PC-9 (cell line): ENCODE data around the gene PRKAG2. TPM values are rescaled to one million over a fixed set of nuclear protein-coding genes. Genes with fewer than 3 reads are reported as not detected.
A peak's percentile ranks its signal among the peaks of the same experiment; 100 is the strongest.

Experiments
- BruUV-seq: library from RNA; stranded (reverse); fragments of 400-500 nt; replicated peaks from 2 replicates; lab custom pipeline; 2021; lab: Mats Ljungman, UMichigan
- CTCF ChIA-PET: fragments of 300-600 bp; sonication (Branson Sonifier 250); formaldehyde crosslinking; loops from one replicate; lab custom pipeline; 2022; ENCODE audit warnings: antibody characterized with exemption; lab: Charles Lee
- POLR2A ChIA-PET: fragments of 300-600 bp; sonication (Branson Sonifier 250); formaldehyde crosslinking; loops from one replicate; lab custom pipeline; 2022; ENCODE audit warnings: antibody characterized with exemption; ENCODE audit not compliant: unreplicated experiment; lab: Charles Lee
- DNase-seq, 2 experiments: peaks; one replicate each; pipeline versions ENCODE4 v3.0.0 to v3.0.0-alpha.2; 2015 to 2022; ENCODE audit warnings: mixed read lengths in 1 of 2
- H2AFZ ChIP-seq: fragments of 200-600 bp; sonication (generic); 2 replicates; pipeline ENCODE4 v1.8.1; 2017; ENCODE audit warnings: antibody characterized with exemption
- H3F3A ChIP-seq: fragments of 200-600 bp; sonication (generic); 2 replicates; pipeline ENCODE4 v1.8.1; 2017; ENCODE audit warnings: antibody characterized with exemption, mild to moderate bottlenecking, low read depth; ENCODE audit not compliant: insufficient read depth
- H3K27ac ChIP-seq: fragments of 200-600 bp; sonication (generic); 2 replicates; pipeline ENCODE4 v1.6.1; 2016; ENCODE audit warnings: mixed run types
- H3K27me3 ChIP-seq: fragments of 200-600 bp; sonication (generic); 2 replicates; pipeline ENCODE4 v1.6.1; 2016; ENCODE audit warnings: low read depth, mixed run types; ENCODE audit not compliant: insufficient read depth
- H3K36me3 ChIP-seq: fragments of 200-600 bp; sonication (generic); 2 replicates; pipeline ENCODE4 v1.6.1; 2016; ENCODE audit warnings: low read depth, mixed run types
- H3K4me1 ChIP-seq: fragments of 200-600 bp; sonication (generic); replicated peaks from 2 replicates; pipeline ENCODE4 v1.6.1; 2016; ENCODE audit warnings: mixed run types; ENCODE audit not compliant: insufficient read depth
- H3K4me2 ChIP-seq: fragments of 200-600 bp; sonication (generic); 2 replicates; pipeline ENCODE4 v1.6.1; 2017; ENCODE audit warnings: mixed run types
- H3K4me3 ChIP-seq: fragments of 200-600 bp; sonication (generic); 2 replicates; pipeline ENCODE4 v1.6.1; 2016; ENCODE audit warnings: mixed run types
- H3K79me2 ChIP-seq: fragments of 200-600 bp; sonication (generic); 2 replicates; pipeline ENCODE4 v1.6.1; 2017; ENCODE audit warnings: low read depth, mixed run types
- H3K9me2 ChIP-seq: fragments of 200-600 bp; sonication (generic); 2 replicates; pipeline ENCODE4 v1.8.1; 2017; ENCODE audit warnings: mild to moderate bottlenecking; ENCODE audit not compliant: insufficient read depth
- H3K9me3 ChIP-seq: fragments of 200-600 bp; sonication (generic); 2 replicates; pipeline ENCODE4 v1.8.1; 2016; ENCODE audit warnings: low read depth; ENCODE audit not compliant: insufficient read depth
- H4K20me1 ChIP-seq: fragments of 200-600 bp; sonication (generic); 2 replicates; pipeline ENCODE4 v1.8.1; 2017; ENCODE audit not compliant: insufficient read depth
- CTCF ChIP-seq: fragments of 200-600 bp; sonication (generic); conservative IDR thresholded peaks from 2 replicates; pipeline ENCODE4 v1.6.1; 2017; ENCODE audit warnings: mixed run types, antibody characterized with exemption, mild to moderate bottlenecking, moderate library complexity
- EZH2 ChIP-seq: fragments of 200-600 bp; sonication (generic); IDR thresholded peaks from 2 replicates; pipeline ENCODE4 v1.8.0; 2017; ENCODE audit warnings: antibody characterized with exemption, low read depth
- intact Hi-C: fragments of 100-400 bp; cut with micrococcal nuclease; formaldehyde crosslinking; loops from one replicate; pipeline ENCODE4 v1.10.0; 2022; ENCODE audit not compliant: unreplicated experiment
- total RNA-seq: library from RNA; stranded (reverse); gene quantifications from 2 replicates; pipeline ENCODE4 v1.2.3, GENCODE V29; 2021

Gene PRKAG2
- total RNA-seq, 1 experiment from 2014 or later: 37.3 TPM

- Histone ChIP-seq H3F3A (peaks cover 20% of the 10 kb centered on the region), H3K4me3 (no peak overlapping the region), H3K4me2 (no peak overlapping the region), H3K36me3 (no peaks in the 10 kb centered on the region), H3K4me1 (peaks cover 24% of the 10 kb centered on the region), H2AFZ (no peak overlapping the region), H3K79me2 (no peaks in the 10 kb centered on the region), H4K20me1 (no peaks in the 10 kb centered on the region), H3K27ac (no peak overlapping the region), H3K9me3 (no peaks in the 10 kb centered on the region), H3K9me2 (no peaks in the 10 kb centered on the region), H3K27me3 (0 out of 2 replicates have a peak, but pooled peaks cover 3% of the 10 kb centered on the region)
- intact Hi-C loops: no loop called here
- BruUV-seq: no TSS peak
- no peak for DNase-seq
- ChIA-PET CTCF (no interaction called here), POLR2A (no interaction called here)
- TF ChIP-seq EZH2: no peak
Observed at GRCh38 chr7:151820491-151821105, 56.3 kb downstream of the PRKAG2 start.

- Histone ChIP-seq H3K4me1 (peaks cover 24% of the 10 kb centered on the region), H3F3A (peaks cover 20% of the 10 kb centered on the region), H3K9me3 (no peaks in the 10 kb centered on the region), H2AFZ (no peak overlapping the region), H3K79me2 (no peaks in the 10 kb centered on the region), H3K4me3 (no peak overlapping the region), H3K36me3 (no peaks in the 10 kb centered on the region), H4K20me1 (no peaks in the 10 kb centered on the region), H3K27ac (no peak overlapping the region), H3K4me2 (peak overlapping the region; percentile 23; the same call in 1 of the 2 replicates), H3K9me2 (no peaks in the 10 kb centered on the region), H3K27me3 (0 out of 2 replicates have a peak, but pooled peaks cover 3% of the 10 kb centered on the region)
- intact Hi-C loops: loop anchor here (1.0 to 2.0 kb wide), 2 partner anchors 31 to 55 kb away; no protein-coding TSS in a partner anchor
- POLR2A ChIA-PET: no interaction called here
- TF ChIP-seq EZH2: no peak
- no peak for TF ChIP-seq CTCF
- CTCF ChIA-PET: interaction anchor here (1.3 kb wide), 2 partner anchors 38 to 112 kb away, joined by 3 to 4 read pairs; no protein-coding TSS in a partner anchor
- BruUV-seq: no TSS peak
- DNase-seq: no peak
Observed at GRCh38 chr7:151819866-151820265, 57.0 kb downstream of the PRKAG2 start.

GRCh38 chr7:151818674-151819519, 58.0 kb downstream of the PRKAG2 start:
- Histone ChIP-seq H3K4me2 (peak overlapping the region; percentile 23), H3K27me3 (no peaks in the 10 kb centered on the region), H3K36me3 (no peaks in the 10 kb centered on the region), H3F3A (peaks cover 20% of the 10 kb centered on the region), H3K27ac (no peak overlapping the region), H3K4me1 (peaks cover 24% of the 10 kb centered on the region), H3K9me2 (no peaks in the 10 kb centered on the region), H3K9me3 (no peaks in the 10 kb centered on the region), H2AFZ (no peak overlapping the region), H3K4me3 (no peak overlapping the region), H3K79me2 (no peaks in the 10 kb centered on the region), H4K20me1 (no peaks in the 10 kb centered on the region)
- DNase-seq: peak; percentile 93
- intact Hi-C loops: loop anchor here (1.0 to 2.0 kb wide), 2 partner anchors 32 to 56 kb away; no protein-coding TSS in a partner anchor
- BruUV-seq: no TSS peak
- TF ChIP-seq EZH2 (no peak), CTCF (no peak)
- ChIA-PET CTCF (interaction anchor here (0.7 to 1.3 kb wide), 5 partner anchors 10 to 847 kb away, joined by 3 to 4 read pairs (median 3); no protein-coding TSS in a partner anchor), POLR2A (interaction anchor here (0.6 kb wide), 1 partner anchor 17 kb away, joined by 9 read pairs; no protein-coding TSS in a partner anchor)
